NCI-H2227 treated with DMSO at 0.1 percent for 48 hours (cell line): ENCODE measurements around the gene IPPK.
"Not testable (repeated sequence)": the region's sequence is repeated elsewhere in the genome, so short reads cannot be mapped to it uniquely, and the experiment has no call there.

Experiments used
- DNase-seq: peaks from one replicate; lab custom pipeline; 2025; lab: John Stamatoyannopoulos, UW

Gene IPPK

GRCh38 chr9:92595075-92595474, 74.9 kb downstream of the IPPK start:
- DNase-seq = not testable (repeated sequence)

GRCh38 chr9:92592946-92593861, 76.7 kb downstream of the IPPK start:
- no peak for DNase-seq

DNA sequence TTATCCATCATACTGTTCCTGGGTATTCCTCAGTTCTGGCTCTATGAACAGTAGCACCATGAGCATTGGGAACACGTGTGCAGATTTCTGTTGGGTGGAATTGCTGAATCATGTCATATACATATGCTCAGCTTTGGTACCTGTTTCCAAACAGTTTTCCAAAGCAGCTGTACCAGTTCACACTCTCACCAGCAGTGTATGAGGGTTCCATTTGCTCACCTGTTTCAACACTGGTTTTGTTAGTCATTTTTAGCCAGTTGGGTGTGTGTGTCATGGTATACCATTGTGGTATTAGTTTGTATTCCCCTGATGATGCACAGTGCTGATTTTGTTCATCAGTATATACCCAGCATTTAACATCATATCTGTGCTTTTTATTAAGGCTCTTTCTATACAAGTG, 77.4 kb downstream of the IPPK start:
- DNase-seq = no peak

DNA sequence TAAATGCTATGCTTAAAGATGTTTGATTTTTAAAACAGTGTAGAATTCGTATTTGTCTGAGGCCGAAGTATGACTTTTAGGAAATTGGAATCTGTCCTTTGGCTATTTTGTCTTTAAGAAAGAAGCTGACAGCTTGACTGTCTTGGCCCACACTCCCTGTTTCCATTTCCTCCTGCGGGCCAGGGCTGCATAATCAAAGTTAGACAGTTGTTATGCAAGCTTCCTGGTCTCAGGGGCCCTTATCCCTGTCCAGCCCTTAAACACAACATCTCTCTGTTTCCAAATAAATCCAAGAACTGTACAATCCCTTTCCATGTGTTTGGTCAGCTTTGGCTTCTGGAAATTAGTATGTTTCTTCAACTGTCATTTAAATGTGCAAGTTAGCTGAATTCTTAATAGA, 79.6 kb downstream of the IPPK start:
- DNase-seq = no peak

- no peak for DNase-seq
These were observed 80.0 kb downstream of the IPPK start for GRCh38 chr9:92589923-92590322.

DNA sequence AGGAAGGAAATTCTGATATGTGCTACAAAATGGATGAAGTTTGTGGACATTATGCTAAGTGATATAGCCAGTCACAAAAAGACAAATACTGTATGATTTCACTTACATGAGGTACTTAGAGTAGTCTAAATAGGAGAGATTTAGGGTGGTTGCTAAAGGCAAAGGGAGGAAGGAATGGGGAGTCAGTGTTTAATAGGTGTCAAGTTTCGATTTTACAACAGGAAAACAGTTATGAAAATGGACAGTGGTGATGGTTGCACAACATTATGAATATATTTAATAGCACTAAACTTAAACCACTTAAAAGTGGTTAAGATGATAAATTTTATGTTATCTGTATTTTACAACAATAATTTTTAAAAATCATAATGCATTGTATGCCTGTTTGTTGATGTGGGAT, 93.8 kb downstream of the IPPK start:
- DNase-seq = no peak

- not testable (repeated sequence) for DNase-seq
These were observed 96.3 kb downstream of the IPPK start for GRCh38 chr9:92573612-92574011.

DNA sequence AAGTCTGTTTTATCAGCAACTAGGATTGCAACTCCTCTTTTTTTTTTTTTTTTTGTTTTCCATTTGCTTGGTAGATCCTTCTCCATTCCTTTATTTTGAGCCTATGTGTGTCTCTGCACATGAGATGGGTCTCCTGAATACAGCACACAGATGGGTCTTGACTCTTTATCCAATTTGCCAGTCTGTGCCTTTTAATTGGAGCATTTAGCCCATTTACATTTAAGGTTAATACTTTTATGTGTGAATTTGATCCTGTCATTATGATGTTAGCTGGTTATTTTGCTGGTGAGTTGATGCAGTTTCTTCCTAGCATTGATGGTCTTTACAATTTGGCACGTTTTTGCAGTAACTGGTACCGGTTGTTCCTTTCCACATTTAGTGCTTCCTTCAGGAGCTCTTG, 98.1 kb downstream of the IPPK start:
- not testable (repeated sequence) for DNase-seq

GRCh38 chr9:92564982-92565381, 104.9 kb downstream of the IPPK start:
- no peak for DNase-seq

DNA sequence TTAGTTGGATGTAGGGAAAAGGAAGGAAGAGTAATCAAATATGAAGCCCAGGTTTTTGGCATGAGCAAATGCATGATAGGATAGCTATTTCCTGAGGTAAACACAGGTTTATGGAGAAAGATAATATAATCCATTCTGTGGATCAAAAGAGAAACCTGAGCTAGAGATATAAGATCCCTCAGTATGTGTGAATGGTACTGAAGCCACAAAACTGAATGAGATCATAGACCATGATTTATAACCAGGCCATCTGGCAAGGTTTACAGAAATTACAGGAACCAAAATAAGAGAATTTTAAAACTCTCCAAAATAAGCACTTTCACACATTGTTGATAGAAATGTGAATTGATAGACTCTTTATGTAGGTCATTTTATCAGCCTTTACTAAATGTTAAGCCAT, 105.4 kb downstream of the IPPK start:
- DNase-seq = no peak
